H1 (cell line): ENCODE results near the gene PFN4. TPM values are rescaled to one million over a fixed set of nuclear protein-coding genes. Genes with fewer than 3 reads are reported as not detected.

Experiments used
- CTCF ChIA-PET: fragments of 300-600 bp; sonication (Branson Sonifier 250); formaldehyde crosslinking; loops from one replicate; lab custom pipeline; 2021; ENCODE audit not compliant: partially characterized antibody; lab: Charles Lee
- POLR2A ChIA-PET: fragments of 300-600 bp; sonication (Branson Sonifier 250); formaldehyde crosslinking; loops from one replicate; lab custom pipeline; 2021; ENCODE audit warnings: inconsistent platforms; ENCODE audit not compliant: partially characterized antibody; lab: Charles Lee
- DNase-seq, 2 experiments: peaks; one replicate each; pipeline versions ENCODE4 v3.0.0 to v3.0.0-alpha.2; 2010 to 2022; ENCODE audit warnings: low spot score in 2 of 2, low read depth in 1 of 2, mixed read lengths in 1 of 2
- FAIRE-seq: peaks from 2 replicates; lab custom pipeline; 2011; peaks lifted over from hg19 to GRCh38; lab: Jason Lieb, UNC
- H2AFZ ChIP-seq: 2 replicates; pipeline ENCODE4 v1.8.1; 2012; ENCODE audit warnings: low read length, inconsistent platforms
- H2AK5ac ChIP-seq: 2 replicates; pipeline ENCODE4 v1.6.1; 2013; ENCODE audit warnings: low read depth, low read length
- H2BK120ac ChIP-seq: replicated peaks from 2 replicates; pipeline ENCODE3; 2013; ENCODE audit warnings: low read depth, low read length, inconsistent platforms
- H2BK12ac ChIP-seq: 2 replicates; pipeline ENCODE4 v1.6.1; 2013; ENCODE audit warnings: low read depth, low read length
- H2BK15ac ChIP-seq: 2 replicates; pipeline ENCODE4 v1.6.1; 2013; ENCODE audit warnings: low read length
- H2BK20ac ChIP-seq: 2 replicates; pipeline ENCODE4 v1.6.1; 2013; ENCODE audit warnings: low read length
- H2BK5ac ChIP-seq: 2 replicates; pipeline ENCODE4 v1.6.1; 2013; ENCODE audit warnings: low read depth, low read length
- H3K14ac ChIP-seq: 2 replicates; pipeline ENCODE4 v1.6.1; 2013; ENCODE audit warnings: inconsistent platforms; ENCODE audit not compliant: insufficient read length
- H3K18ac ChIP-seq: 2 replicates; pipeline ENCODE4 v1.6.1; 2013; ENCODE audit warnings: low read length; ENCODE audit errors: extremely low read depth
- H3K23ac ChIP-seq: 2 replicates; pipeline ENCODE4 v1.6.1; 2013; ENCODE audit warnings: inconsistent platforms; ENCODE audit not compliant: insufficient read length
- H3K23me2 ChIP-seq: 2 replicates; pipeline ENCODE4 v1.6.1; 2013; ENCODE audit warnings: low read depth, low read length
- H3K27ac ChIP-seq: 2 replicates; pipeline ENCODE4 v1.6.1; 2011; ENCODE audit warnings: low read depth, low read length, inconsistent platforms
- H3K27me3 ChIP-seq, 4 experiments: replicated peaks in 1 of 4; 1 replicate in 1 of 4; 2 replicates in 3 of 4; pipeline versions ENCODE4 v1.6.1 to v1.8.1; 2011 to 2013; ENCODE audit warnings: low read length in 3 of 4, mild to moderate bottlenecking in 3 of 4, inconsistent platforms in 2 of 4, mixed read lengths in 2 of 4, moderate library complexity in 1 of 4; ENCODE audit not compliant: control insufficient read depth in 3 of 4, insufficient read depth in 3 of 4; ENCODE audit errors: extremely low read depth in 1 of 4
- H3K36me3 ChIP-seq, 4 experiments: 2 replicates each; pipeline versions ENCODE4 v1.6.1 to v1.8.1; 2011 to 2013; ENCODE audit warnings: mild to moderate bottlenecking in 4 of 4, low read length in 3 of 4, moderate library complexity in 2 of 4, control low read depth in 1 of 4, inconsistent platforms in 1 of 4; ENCODE audit not compliant: insufficient read depth in 4 of 4, control insufficient read depth in 2 of 4
- H3K4ac ChIP-seq: replicated peaks from 2 replicates; pipeline ENCODE3; 2013; ENCODE audit warnings: low read length, low read depth, mixed read lengths, inconsistent platforms; ENCODE audit not compliant: insufficient read length
- H3K4me1 ChIP-seq, 4 experiments: replicated peaks in 1 of 4; 1 replicate in 1 of 4; 2 replicates in 3 of 4; pipeline versions ENCODE4 v1.6.1 to v1.8.1; 2011 to 2013; ENCODE audit warnings: low read length in 3 of 4, inconsistent platforms in 2 of 4, mixed read lengths in 1 of 4; ENCODE audit not compliant: insufficient read depth in 4 of 4, control insufficient read depth in 3 of 4
- H3K4me2 ChIP-seq, 2 experiments: 2 replicates each; pipeline versions ENCODE4 v1.6.1 to v1.8.1; 2011 to 2013; ENCODE audit warnings: low read depth in 2 of 2, low read length in 2 of 2, control low read depth in 1 of 2, inconsistent platforms in 1 of 2, mild to moderate bottlenecking in 1 of 2; ENCODE audit not compliant: insufficient read depth in 1 of 2
- H3K4me3 ChIP-seq, 4 experiments: fragments of 200-600, 300-600 bp in 1 of 4; sonication (generic), shearing (Covaris generic), sonication (Bioruptor Twin) in 1 of 4; 2 replicates each; pipeline versions ENCODE4 v1.5.1 to v1.8.1; 2011 to 2016; ENCODE audit warnings: low read length in 4 of 4, low read depth in 3 of 4, control low read depth in 2 of 4, inconsistent platforms in 2 of 4, mild to moderate bottlenecking in 2 of 4, mixed read lengths in 1 of 4, moderate library complexity in 1 of 4; ENCODE audit not compliant: insufficient read depth in 2 of 4; ENCODE audit errors: extremely low read depth in 1 of 4
- H3K56ac ChIP-seq: replicated peaks from 2 replicates; pipeline ENCODE3; 2013; ENCODE audit warnings: low read depth, mild to moderate bottlenecking, mixed read lengths, low read length, inconsistent platforms; ENCODE audit not compliant: insufficient read length
- H3K79me1 ChIP-seq: 2 replicates; pipeline ENCODE4 v1.6.1; 2013; ENCODE audit warnings: low read depth, low read length, control low read depth
- H3K79me2 ChIP-seq, 2 experiments: 2 replicates each; pipeline versions ENCODE4 v1.6.1 to v1.8.1; 2012 to 2013; ENCODE audit warnings: low read length in 2 of 2, mild to moderate bottlenecking in 2 of 2, inconsistent platforms in 1 of 2; ENCODE audit not compliant: insufficient read depth in 2 of 2, control insufficient read depth in 1 of 2
- H3K9ac ChIP-seq, 4 experiments: replicated peaks in 1 of 4; 1 replicate in 1 of 4; 2 replicates in 3 of 4; pipeline versions ENCODE4 v1.6.1 to v1.8.1; 2011 to 2013; ENCODE audit warnings: low read depth in 3 of 4, low read length in 3 of 4, control low read depth in 2 of 4, mild to moderate bottlenecking in 2 of 4, moderate library complexity in 2 of 4, inconsistent platforms in 1 of 4; ENCODE audit errors: extremely low read depth in 1 of 4
- H3K9me3 ChIP-seq, 2 experiments: 2 replicates each; pipeline versions ENCODE4 v1.6.1 to v1.8.1; 2012 to 2013; ENCODE audit warnings: mild to moderate bottlenecking in 2 of 2, moderate library complexity in 2 of 2, control low read depth in 1 of 2, inconsistent platforms in 1 of 2, low read depth in 1 of 2, low read length in 1 of 2, mixed read lengths in 1 of 2; ENCODE audit not compliant: insufficient read depth in 2 of 2
- H4K20me1 ChIP-seq, 2 experiments: replicated peaks in 1 of 2; 2 replicates each; pipeline versions ENCODE3 to v1.8.1; 2011 to 2013; ENCODE audit warnings: inconsistent platforms in 2 of 2, low read length in 2 of 2, mild to moderate bottlenecking in 1 of 2; ENCODE audit not compliant: insufficient read depth in 2 of 2, control insufficient read depth in 1 of 2
- H4K5ac ChIP-seq: 2 replicates; pipeline ENCODE4 v1.6.1; 2013; ENCODE audit warnings: low read length, low read depth, mixed read lengths, inconsistent platforms; ENCODE audit not compliant: insufficient read length
- H4K8ac ChIP-seq: 2 replicates; pipeline ENCODE4 v1.8.0; 2013; ENCODE audit warnings: mild to moderate bottlenecking, moderate library complexity, low read length, inconsistent platforms; ENCODE audit not compliant: insufficient read depth; ENCODE audit errors: extremely low read depth
- H4K91ac ChIP-seq: replicated peaks from 2 replicates; pipeline ENCODE3; 2013; ENCODE audit warnings: low read length, mixed read lengths, inconsistent platforms; ENCODE audit not compliant: insufficient read length
- EP300 ChIP-seq, 2 experiments: IDR thresholded peaks; 1 replicate in 1 of 2; 2 replicates in 1 of 2; pipeline ENCODE4 v1.6.1; 2011 to 2012; ENCODE audit warnings: low read depth in 2 of 2, low read length in 2 of 2, mild to moderate bottlenecking in 2 of 2, borderline replicate concordance in 1 of 2, inconsistent platforms in 1 of 2, moderate library complexity in 1 of 2
- HDAC2 ChIP-seq, 2 experiments: fragments of 300-600 bp in 1 of 2; sonication (generic) in 1 of 2; IDR thresholded peaks; 2 replicates each; pipeline ENCODE4 v1.6.1; 2011 to 2012; ENCODE audit warnings: low read depth in 2 of 2, low read length in 2 of 2, mild to moderate bottlenecking in 2 of 2, moderate library complexity in 2 of 2, borderline replicate concordance in 1 of 2, inconsistent platforms in 1 of 2
- WGBS, 2 experiments: shearing (Covaris generic) in 1 of 2; methylation state at CpG; one replicate each; pipeline versions ENCODE4 v1.1.6 to v1.1.7; 2013 to 2015; ENCODE audit warnings: low lambda C conversion rate in 2 of 2, mixed read lengths in 2 of 2, inconsistent platforms in 1 of 2, low coverage in 1 of 2, missing lambda C conversion rate in 1 of 2; ENCODE audit not compliant: insufficient replicate concordance in 2 of 2, insufficient coverage in 1 of 2, insufficient read length in 1 of 2; ENCODE audit errors: extremely low coverage in 1 of 2, missing lambda C conversion rate in 1 of 2; 5-methylcytosine and 5-hydroxymethylcytosine counted together
- polyA plus RNA-seq, 7 experiments: library from polyadenylated mRNA; depleted of rRNA in 3 of 7; stranded (reverse) in 5 of 7; unstranded in 2 of 7; fragments of >200 nt in 5 of 7; fragments of 200-250 nt in 2 of 7; gene quantifications; 1 replicate in 5 of 7; 2 replicates in 1 of 7; 4 replicates in 1 of 7; pipeline versions ENCODE4 v1.2.1 to v1.2.3, GENCODE V29; 2011 to 2013; ENCODE audit warnings: missing spikeins in 2 of 7, mixed read lengths in 2 of 7
- total RNA-seq: library from RNA; stranded (reverse); fragmentation: NEBNext Ultra II Directional; extraction: Animal tissue kit (Norgen Biotek cat#: 25700); gene quantifications from 2 replicates; pipeline ENCODE4 v1.2.1, GENCODE V29; 2021
- TF ChIP-seq, protein P1 (sequence below): IDR thresholded peaks from 2 replicates; pipeline ENCODE4 v1.6.1; 2011; ENCODE audit warnings: low read depth, mild to moderate bottlenecking, low read length; ENCODE audit not compliant: insufficient read depth
- TF ChIP-seq, protein P2 (sequence below): IDR thresholded peaks from 2 replicates; pipeline ENCODE4 v1.6.1; 2012; ENCODE audit warnings: inconsistent platforms

PFN4 gene
- total and polyA plus RNA-seq, 2 of the 8 experiments (the other 6 are each of a cell fraction or from before 2014, with no cell fraction given): not detected

DNA sequence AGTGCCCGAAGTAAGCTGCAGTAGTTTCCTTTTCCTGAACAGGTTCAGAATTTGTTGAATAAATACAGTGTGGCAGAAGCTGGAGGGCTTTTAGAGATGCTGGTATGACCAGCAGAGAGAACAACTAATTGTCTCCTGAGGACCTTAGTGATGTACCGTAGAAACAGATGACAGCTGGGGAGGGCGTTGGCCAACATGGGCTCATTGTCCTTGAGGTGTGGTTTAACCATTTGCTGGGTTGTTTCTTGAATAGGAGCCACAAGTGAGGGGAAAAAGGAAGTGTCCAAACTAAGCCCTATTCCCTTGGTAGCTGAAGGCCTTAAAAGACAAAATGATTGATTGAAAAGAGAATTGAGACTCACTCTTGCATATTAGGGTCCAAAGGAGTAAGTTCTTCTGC lies 40.1 kb upstream of the PFN4 start:
- no peaks in the 10 kb centered on the region for H3K27me3 ChIP-seq
- no peak overlapping the region for H4K91ac ChIP-seq
- no peak overlapping the region for H3K27ac ChIP-seq
- H3K4ac ChIP-seq: no peak overlapping the region
- 89% methylated on average over 2 of the region's 3 CpGs; no CpG with 5 or more reads in 1 of the 2 experiments for WGBS, 2 experiments
- no peak overlapping the region for H3K14ac ChIP-seq
- ChIA-PET CTCF (interaction anchor here (0.6 to 3.1 kb wide), 8 partner anchors 8 to 359 kb away, joined by 3 to 16 read pairs (median 3); partner anchors contain the start of gene TP53I3), POLR2A (interaction anchor here (1.4 kb wide), 1 partner anchor 10 kb away, joined by 5 read pairs; no protein-coding TSS in a partner anchor)
- H3K23ac ChIP-seq: no peak overlapping the region
- H3K9ac ChIP-seq: no peak overlapping the region
- H2BK15ac ChIP-seq: no peak overlapping the region
- no peak overlapping the region for H3K4me2 ChIP-seq
- H2BK12ac ChIP-seq: no peak overlapping the region
- H3K36me3 ChIP-seq: no peaks in the 10 kb centered on the region
- H3K9me3 ChIP-seq: no peaks in the 10 kb centered on the region
- H3K4me1 ChIP-seq: no peaks in the 10 kb centered on the region; a peak in 1 of 7 replicates
- H2BK120ac ChIP-seq: no peak overlapping the region
- no peak overlapping the region for H2AK5ac ChIP-seq
- no peak overlapping the region for H2BK20ac ChIP-seq
- no peaks in the 10 kb centered on the region for H3K23me2 ChIP-seq
- H2AFZ ChIP-seq: no peak overlapping the region
- H3K56ac ChIP-seq: no peak overlapping the region
- DNase-seq (no peak), FAIRE-seq (no peak)
- H4K5ac ChIP-seq: no peak overlapping the region
- no peak overlapping the region for H3K18ac ChIP-seq
- H3K4me3 ChIP-seq: no peak overlapping the region
- no peaks in the 10 kb centered on the region for H3K79me2 ChIP-seq
- H4K8ac ChIP-seq: no peak overlapping the region
- H2BK5ac ChIP-seq: no peak overlapping the region
- TF ChIP-seq EP300 (IDR thresholded peaks at IDR 0.05; ENCODE audit: borderline replicate concordance in 1 of 2, low read depth in 2 of 2, low read length in 2 of 2) (no peak), HDAC2 (IDR thresholded peaks at IDR 0.05; ENCODE audit: borderline replicate concordance in 1 of 2, low read depth in 2 of 2, low read length in 2 of 2) (no peak)
- TF ChIP-seq, protein P1, sequence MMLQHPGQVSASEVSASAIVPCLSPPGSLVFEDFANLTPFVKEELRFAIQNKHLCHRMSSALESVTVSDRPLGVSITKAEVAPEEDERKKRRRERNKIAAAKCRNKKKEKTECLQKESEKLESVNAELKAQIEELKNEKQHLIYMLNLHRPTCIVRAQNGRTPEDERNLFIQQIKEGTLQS: no peak
- TF ChIP-seq, protein P2, sequence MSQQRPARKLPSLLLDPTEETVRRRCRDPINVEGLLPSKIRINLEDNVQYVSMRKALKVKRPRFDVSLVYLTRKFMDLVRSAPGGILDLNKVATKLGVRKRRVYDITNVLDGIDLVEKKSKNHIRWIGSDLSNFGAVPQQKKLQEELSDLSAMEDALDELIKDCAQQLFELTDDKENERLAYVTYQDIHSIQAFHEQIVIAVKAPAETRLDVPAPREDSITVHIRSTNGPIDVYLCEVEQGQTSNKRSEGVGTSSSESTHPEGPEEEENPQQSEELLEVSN: no peak
- H4K20me1 ChIP-seq: no peaks in the 10 kb centered on the region
- H3K79me1 ChIP-seq: no peaks in the 10 kb centered on the region
